ENCODE data around the gene PAPPA2. TPM values are rescaled to one million over a fixed set of nuclear protein-coding genes. Genes with fewer than 3 reads are reported as not detected.

PAPPA2 gene
- total and polyA plus RNA-seq, 12 donors: 0.06 to 1.3 (median 0.29) TPM

- Histone ChIP-seq H3K36me3 (no peaks in the 10 kb centered on the region), H3K27me3 (no peaks in the 10 kb centered on the region), H3K4me3 (no peak overlapping the region), H3K9me3 (no peaks in the 10 kb centered on the region), H3K4me1 (peaks cover 0 to 7% (median 0%) of the 10 kb centered on the region in 9 donors), H3K27ac (peak overlapping the region in 2 of 10 donors; percentile 31 to 32)
- ATAC-seq (peak in 6 of 8 donors; percentile 44 to 68 (median 58)), DNase-seq (peak in 1 of 2 donors; percentile 27)
- 42 to 43% methylated on average over 3 of the region's 3 CpGs for WGBS, 2 donors
- no peak for TF ChIP-seq CTCF (IDR thresholded peaks at IDR 0.05)
- intact Hi-C loops (cut with DNase I): no loop called here
Measured at GRCh38 chr1:176638713-176639526, 175.9 kb downstream of the PAPPA2 start.

DNA sequence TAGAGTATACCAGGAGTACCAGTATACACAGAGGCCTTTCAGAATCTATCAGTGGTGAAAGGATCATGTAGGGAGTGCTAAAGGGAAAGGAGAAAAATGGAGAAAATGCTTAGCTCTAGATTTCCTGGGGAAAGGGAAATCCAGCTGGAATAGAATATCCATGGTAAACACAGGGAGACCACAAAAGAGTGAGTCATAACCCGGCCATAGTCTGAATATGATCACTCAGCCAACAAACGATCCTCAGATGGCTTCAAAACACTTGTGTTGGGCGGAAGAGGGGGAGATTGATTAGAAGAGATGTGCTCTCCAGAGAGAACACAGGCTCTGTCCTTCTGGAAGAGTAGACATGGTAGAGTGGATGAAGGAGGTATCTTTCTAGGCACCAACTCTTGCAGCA, 180.6 kb downstream of the PAPPA2 start:
- WGBS, 2 donors: 65 to 74% methylated on average over 3 of the region's 3 CpGs

DNA sequence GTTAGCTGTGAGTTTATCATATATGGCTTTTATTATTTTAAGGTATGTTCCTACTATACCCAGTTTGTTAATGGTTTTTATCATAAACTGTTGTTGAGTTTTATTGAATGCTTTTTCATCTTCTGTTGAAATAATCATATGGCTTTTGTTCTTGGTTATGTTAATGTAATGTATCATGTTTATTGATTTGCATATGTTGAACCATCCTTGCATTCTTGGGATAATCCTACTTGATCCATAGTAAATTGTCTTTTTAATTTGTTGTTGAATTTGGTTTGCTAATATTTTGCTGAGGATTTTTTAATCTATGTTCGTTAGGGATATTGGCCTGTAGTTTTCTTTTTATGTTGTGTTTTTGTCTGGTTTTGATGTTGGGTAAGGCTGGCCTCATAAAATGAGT, 185.6 kb downstream of the PAPPA2 start:
- intact Hi-C loops (cut with DNase I): no loop called here
- Histone ChIP-seq H3K4me1 (no peaks in the 10 kb centered on the region), H3K4me3 (no peak overlapping the region), H3K27ac (no peak overlapping the region), H3K9me3 (peaks cover 0 to 66% (median 28%) of the 10 kb centered on the region in 11 donors), H3K27me3 (no peaks in the 10 kb centered on the region), H3K36me3 (no peaks in the 10 kb centered on the region)
- TF ChIP-seq CTCF (IDR thresholded peaks at IDR 0.05): no peak
- DNase-seq (no peak), ATAC-seq (no peak)
- WGBS, 2 donors: 51 to 71% methylated on average over 1 of the region's 1 CpG

More for the DNA sequence above, 180.6 kb downstream of the PAPPA2 start:
- H3K27me3 ChIP-seq: no peaks in the 10 kb centered on the region
- ATAC-seq (no peak), DNase-seq (no peak)
- TF ChIP-seq CTCF (IDR thresholded peaks at IDR 0.05): no peak
- H3K9me3 ChIP-seq: peaks cover 0 to 20% (median 6%) of the 10 kb centered on the region in 11 donors
- H3K4me3 ChIP-seq: no peak overlapping the region
- peaks cover 0 to 7% (median 0%) of the 10 kb centered on the region in 9 donors for H3K4me1 ChIP-seq
- intact Hi-C loops (cut with DNase I): no loop called here
- no peaks in the 10 kb centered on the region for H3K36me3 ChIP-seq
- H3K27ac ChIP-seq: no peak overlapping the region

DNA sequence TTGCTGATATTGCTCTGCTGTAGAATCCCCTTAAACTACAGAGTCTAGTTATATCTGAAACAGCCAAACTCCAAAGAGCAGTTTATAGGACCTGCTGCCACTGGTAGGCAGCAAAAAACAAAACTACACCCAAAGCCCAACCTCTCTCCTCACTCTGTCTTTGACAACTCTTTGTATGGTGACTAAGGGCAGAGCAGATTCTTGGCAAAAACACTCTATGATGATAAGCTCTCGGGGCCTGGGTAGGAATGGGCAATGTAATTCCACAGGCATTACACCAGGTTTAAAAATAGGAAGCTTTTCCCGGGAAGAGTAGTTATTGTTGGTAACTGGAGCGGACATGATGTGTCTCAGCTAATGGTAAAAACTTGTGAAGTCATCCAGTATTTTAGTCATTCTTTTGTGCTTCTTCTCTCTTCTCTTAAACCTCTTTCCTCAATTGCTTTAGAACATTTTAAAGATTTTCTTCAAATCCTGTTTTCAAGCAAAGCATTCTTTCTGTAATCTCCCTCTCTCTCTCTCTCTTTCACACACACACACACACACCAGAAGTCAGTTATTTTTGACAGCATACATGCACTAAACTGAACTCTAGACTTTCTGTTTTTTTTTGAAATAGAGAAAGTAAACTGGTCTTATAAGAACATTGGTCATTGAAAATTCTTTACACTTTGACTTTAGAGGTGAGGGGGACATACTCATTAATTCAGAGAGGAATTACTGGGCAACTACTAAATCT, 193.5 kb downstream of the PAPPA2 start:
- H3K27me3 ChIP-seq: no peaks in the 10 kb centered on the region
- peak; percentile 95 to 100 (median 98) for ATAC-seq
- no peak overlapping the region for H3K4me3 ChIP-seq
- H3K36me3 ChIP-seq: no peaks in the 10 kb centered on the region
- intact Hi-C loops (cut with DNase I): loop anchor here in 5 of 10 donors (1.0 to 5.0 kb wide), 3 partner anchors 34 to 36 kb away; no protein-coding TSS in a partner anchor
- H3K4me1 ChIP-seq: peaks cover 0 to 22% (median 6%) of the 10 kb centered on the region in 9 donors
- DNase-seq: peak in 1 of 2 donors; percentile 65
- H3K9me3 ChIP-seq: peaks cover 0 to 37% (median 6%) of the 10 kb centered on the region in 11 donors
- H3K27ac ChIP-seq: peak overlapping the region; percentile 74 to 95 (median 86)
- 9 to 16% methylated on average over 3 of the region's 3 CpGs for WGBS, 2 donors
- TF ChIP-seq CTCF (IDR thresholded peaks at IDR 0.05): peak in 3 of 9 donors; percentile 42 to 45 (median 44)
